GM21515 (cell line): ENCODE results near the gene ADAMTS10.
"Not testable (repeated sequence)": the region's sequence is repeated elsewhere in the genome, so short reads cannot be mapped to it uniquely, and the experiment has no call there.

Experiments
- ATAC-seq: cut with Tn5 transposase; IDR thresholded peaks from one replicate; pipeline ENCODE4 v1.9.1; 2021; ENCODE audit not compliant: unreplicated experiment

The ADAMTS10 gene

GRCh38 chr19:8595651-8596050, 14.9 kb downstream of the ADAMTS10 start:
- no peak for ATAC-seq

- ATAC-seq, result no peak
These were observed 16.6 kb downstream of the ADAMTS10 start for GRCh38 chr19:8593931-8594330.

GRCh38 chr19:8592231-8593009, 18.1 kb downstream of the ADAMTS10 start:
- no peak for ATAC-seq

- no peak for ATAC-seq
These were observed 21.3 kb downstream of the ADAMTS10 start for GRCh38 chr19:8589177-8589714.

- ATAC-seq, result no peak
These were observed 24.4 kb downstream of the ADAMTS10 start for GRCh38 chr19:8585894-8586750.

- ATAC-seq, result no peak
These were observed 25.3 kb downstream of the ADAMTS10 start for GRCh38 chr19:8584965-8585893.

GRCh38 chr19:8580710-8581281, 29.7 kb downstream of the ADAMTS10 start:
- peak; percentile 46 for ATAC-seq

- ATAC-seq, result no peak
These were observed 31.8 kb downstream of the ADAMTS10 start for GRCh38 chr19:8578642-8579265.

GRCh38 chr19:8577741-8578140, 32.8 kb downstream of the ADAMTS10 start:
- ATAC-seq, result no peak

- no peak for ATAC-seq
These were observed 33.3 kb downstream of the ADAMTS10 start, which contains the start of gene MYO1F for GRCh38 chr19:8577247-8577646. TSS of gene MYO1F (minus strand) at chr19:8577442. CDS start at chr19:8577309, 133 bp downstream.

- ATAC-seq, result no peak
These were observed 34.1 kb downstream of the ADAMTS10 start for GRCh38 chr19:8576273-8576993.

- no peak for ATAC-seq
These were observed 35.0 kb downstream of the ADAMTS10 start for GRCh38 chr19:8575467-8575997.

GRCh38 chr19:8574619-8574922, 35.9 kb downstream of the ADAMTS10 start:
- not testable (repeated sequence) for ATAC-seq

GRCh38 chr19:8573316-8573715, 37.2 kb downstream of the ADAMTS10 start:
- ATAC-seq, result no peak

GRCh38 chr19:8571006-8571411, 39.5 kb downstream of the ADAMTS10 start:
- ATAC-seq, result no peak

- peak; percentile 80 for ATAC-seq
These were observed 41.3 kb downstream of the ADAMTS10 start for GRCh38 chr19:8569066-8569771.

GRCh38 chr19:8567522-8568172, 42.9 kb downstream of the ADAMTS10 start:
- no peak for ATAC-seq

- ATAC-seq, result no peak
These were observed 43.7 kb downstream of the ADAMTS10 start for GRCh38 chr19:8566855-8567254.
